ENCODE results near the gene APBB3.

APBB3 gene

DNA sequence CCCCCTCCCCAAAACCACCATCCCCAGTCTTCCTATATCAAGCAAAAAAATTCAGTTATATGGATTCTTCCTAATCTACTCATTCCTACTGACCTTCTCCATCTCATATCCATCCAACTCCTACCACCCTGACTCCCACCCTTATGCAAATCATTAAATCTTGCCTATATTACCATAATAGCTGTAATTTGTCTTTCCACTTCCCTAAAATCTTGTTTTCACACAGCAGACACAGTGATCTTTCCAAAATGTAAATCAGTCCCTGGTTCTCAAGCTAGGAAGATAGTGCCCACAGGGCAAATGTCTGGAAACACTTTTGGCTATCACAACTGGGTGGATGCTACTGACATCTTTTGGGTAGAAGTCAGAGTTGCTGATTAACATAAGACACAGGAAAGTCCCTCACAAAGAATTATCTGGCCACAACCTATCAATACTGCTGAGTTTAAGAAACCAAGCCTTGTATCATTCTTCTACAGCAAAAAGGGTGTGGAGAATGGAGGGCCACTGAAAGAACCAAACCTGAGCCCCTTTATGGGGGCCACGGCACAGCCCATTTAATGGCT, 8.6 kb downstream of the APBB3 start:
- no peak for DNase-seq (ENCODE audit: low read depth, low spot score)

- DNase-seq (ENCODE audit: low read depth, low spot score), result no peak
These were observed 9.9 kb downstream of the APBB3 start for GRCh38 chr5:140554454-140554853.

DNA sequence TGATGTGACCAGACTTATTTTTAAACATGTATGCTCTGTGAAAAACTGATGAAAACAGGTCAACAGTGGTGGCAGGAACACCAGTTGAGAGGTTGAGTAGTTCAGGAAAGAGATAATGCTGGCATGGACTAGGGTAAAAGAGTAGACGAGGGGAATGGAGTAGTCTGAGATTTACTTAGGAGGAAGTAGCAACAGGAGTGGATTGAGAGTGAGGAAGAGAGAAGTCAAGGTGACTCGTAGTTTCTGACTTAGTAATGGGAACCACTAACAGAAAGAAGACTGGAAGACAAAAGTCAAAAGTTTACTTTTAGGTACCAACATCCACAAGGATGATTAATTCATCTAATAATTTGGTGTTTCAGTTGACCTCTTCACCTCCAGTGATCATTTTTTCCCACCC, 10.7 kb downstream of the APBB3 start:
- DNase-seq (ENCODE audit: low read depth, low spot score), result no peak

GRCh38 chr5:140551872-140552271, 12.5 kb downstream of the APBB3 start:
- no peak for DNase-seq (ENCODE audit: low read depth, low spot score)

DNA sequence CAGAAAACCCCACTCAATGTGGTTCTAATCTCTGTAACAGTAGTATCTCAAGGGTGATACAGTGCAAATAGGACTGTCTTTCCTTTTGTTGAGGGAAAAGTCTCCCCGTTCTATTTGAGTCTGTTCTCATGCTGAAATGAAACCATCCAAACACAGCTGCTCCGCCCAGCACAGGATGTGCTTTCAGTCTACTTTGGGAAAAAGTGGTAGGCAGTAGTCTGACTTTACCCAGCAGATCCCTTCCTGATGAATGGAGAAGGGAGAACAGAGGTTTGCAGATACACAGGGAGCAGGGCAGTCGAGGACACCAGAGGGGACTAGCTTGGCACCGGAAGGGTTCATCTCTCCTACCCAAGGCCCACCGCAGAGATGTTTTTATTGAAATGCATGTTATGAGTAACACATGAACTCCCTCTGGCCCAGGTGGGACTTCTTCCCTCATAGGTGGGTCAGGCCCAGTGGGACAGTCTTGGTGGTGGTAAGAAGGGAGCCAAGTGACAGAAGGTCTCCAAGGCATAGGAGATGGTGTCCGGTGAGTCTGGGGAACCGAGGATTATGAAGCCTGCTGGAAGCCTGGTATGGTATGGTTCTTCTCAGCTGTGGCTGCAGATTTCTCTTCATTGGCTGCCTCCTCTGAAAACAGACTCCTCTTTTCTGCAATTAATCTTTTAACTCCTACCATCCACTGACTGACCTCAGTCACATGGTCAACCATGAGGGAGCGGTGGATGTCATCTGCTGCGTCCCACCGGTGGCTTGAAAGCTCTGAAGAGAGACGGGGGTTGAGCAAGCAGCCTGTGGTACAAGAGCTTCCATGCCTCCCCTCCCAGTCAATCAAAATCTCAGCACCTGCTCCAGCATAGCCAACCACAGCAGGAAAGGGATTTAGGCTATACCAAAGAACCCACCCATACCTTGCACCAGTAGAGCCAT, 14.0 kb downstream of the APBB3 start:
- no peak for DNase-seq (ENCODE audit: low read depth, low spot score)

DNA sequence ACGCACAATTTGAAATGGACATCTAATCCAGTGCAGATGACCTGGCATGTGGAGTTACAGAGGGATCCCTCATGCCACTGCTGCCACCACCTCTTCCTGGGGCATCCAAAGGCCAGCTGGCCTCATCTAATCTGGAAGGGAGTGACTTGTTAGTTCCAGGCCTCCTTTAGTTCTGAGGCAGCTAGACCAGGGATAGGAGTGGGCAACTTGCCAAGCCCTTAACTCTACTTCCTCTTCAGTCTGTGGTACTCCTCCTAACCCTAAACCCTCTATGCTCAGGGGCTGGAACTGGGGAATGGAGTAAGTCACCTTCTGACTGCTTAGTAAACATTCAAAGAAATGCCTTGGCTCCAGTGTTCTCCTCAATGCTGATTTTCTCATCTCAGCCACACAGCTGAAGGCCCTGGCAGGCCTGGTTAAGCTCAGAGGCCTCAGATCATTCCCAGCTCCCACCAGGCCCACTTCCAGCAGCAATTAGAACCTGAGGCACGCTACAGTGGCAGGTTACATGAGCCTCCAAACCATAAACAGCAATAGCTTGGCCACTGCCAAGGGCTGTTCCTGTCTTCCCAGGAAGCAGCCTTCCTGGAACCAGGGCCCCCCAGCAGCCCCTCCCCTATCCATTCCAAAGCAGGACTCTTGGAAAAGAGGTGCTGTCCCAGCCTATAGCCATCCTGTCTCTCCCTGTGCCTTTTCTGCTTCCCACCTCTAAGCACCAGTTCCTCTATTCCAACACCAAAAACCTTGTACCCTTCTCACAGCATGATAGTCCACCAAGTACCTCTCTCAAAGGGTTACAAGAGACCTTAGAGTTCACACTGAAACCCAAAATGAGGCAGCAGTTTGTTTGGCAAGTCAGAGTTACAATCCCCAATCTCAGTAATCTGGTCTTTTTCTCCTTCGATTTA, 14.9 kb downstream of the APBB3 start:
- DNase-seq (ENCODE audit: low read depth, low spot score), result peak; percentile 35

GRCh38 chr5:140548791-140549190, 15.6 kb downstream of the APBB3 start:
- no peak for DNase-seq (ENCODE audit: low read depth, low spot score)

GRCh38 chr5:140548300-140548688, 16.1 kb downstream of the APBB3 start:
- peak; percentile 5 for DNase-seq (ENCODE audit: low read depth, low spot score)

- DNase-seq (ENCODE audit: low read depth, low spot score), result peak; percentile 99
These were observed 16.7 kb downstream of the APBB3 start, which contains the start of gene EIF4EBP3 for GRCh38 chr5:140547508-140548299. Gene EIF4EBP3 (plus strand): TSS chr5:140547662. CDS start chr5:140547738, 76 bp downstream.

DNA sequence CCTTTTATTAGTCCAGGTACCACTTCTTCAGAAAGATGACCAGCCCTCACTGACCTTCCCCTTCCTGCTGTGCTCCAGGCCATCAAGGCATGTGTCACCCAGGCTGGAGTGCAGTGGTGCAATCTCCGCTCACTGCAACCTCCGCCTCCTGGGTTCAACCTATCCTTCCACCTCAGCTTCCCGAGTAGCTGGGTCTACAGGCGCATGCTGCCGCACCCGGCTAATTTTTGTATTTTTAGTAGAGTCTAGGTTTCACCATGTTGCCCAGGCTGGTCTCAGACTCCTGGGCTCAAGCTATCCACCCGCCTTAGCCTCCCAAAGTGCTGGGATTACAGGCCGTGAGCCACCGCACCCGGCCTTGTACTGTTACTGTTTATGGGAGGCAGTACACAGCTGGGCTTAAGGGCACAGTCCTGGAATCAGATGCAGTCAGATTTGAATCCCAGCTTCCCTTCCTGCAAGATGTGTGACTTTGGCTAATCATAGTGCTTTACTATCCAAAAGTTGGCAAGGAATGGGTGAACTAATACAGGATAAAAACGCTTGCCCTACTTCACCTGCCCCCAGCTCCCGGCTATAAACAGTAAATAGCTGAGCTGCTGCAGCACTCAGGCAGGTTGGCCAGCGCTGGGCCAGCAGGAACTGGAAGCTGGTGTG, 17.4 kb downstream of the APBB3 start:
- DNase-seq (ENCODE audit: low read depth, low spot score), result no peak

GRCh38 chr5:140545606-140546005, 18.8 kb downstream of the APBB3 start:
- no peak for DNase-seq (ENCODE audit: low read depth, low spot score)

DNA sequence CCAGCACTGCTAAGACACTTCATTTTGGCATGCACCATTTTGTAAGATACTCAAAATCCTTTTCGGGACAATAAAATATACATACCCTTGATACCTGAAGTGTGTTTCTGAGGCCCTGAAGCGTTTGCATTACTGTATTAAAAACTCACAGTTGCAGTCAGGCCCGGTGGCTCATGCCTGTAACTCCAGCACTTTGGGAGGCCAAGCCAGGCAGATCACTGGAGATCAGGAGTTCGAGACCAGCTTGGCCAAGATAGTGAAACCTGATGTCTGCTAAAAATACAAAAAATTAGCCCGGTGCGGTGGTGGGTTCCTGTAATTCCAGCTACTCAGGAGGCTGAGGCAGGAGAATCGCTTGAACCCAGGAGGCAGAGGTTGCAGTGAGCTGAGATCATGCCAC, 19.4 kb downstream of the APBB3 start:
- DNase-seq (ENCODE audit: low read depth, low spot score), result no peak

DNA sequence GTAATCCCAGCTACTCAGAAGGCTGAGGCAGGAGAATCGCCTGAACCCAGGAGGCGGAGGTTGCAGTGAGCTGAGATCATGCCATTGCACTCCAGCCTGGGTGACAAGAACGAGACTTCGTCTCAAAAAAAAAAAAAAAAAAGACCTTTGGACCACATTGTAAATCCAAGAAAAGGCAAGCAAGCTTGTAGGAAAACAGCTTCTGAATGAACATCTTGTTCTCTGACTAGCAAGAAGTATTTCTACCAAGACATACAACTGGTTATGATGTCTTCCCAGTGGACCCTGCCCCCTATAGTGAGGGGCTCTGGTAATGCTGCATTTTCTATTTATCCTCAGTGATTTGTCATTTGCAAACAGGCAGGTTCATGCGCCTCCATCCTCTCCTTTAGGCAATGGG, 21.4 kb downstream of the APBB3 start:
- DNase-seq (ENCODE audit: low read depth, low spot score), result no peak

DNA sequence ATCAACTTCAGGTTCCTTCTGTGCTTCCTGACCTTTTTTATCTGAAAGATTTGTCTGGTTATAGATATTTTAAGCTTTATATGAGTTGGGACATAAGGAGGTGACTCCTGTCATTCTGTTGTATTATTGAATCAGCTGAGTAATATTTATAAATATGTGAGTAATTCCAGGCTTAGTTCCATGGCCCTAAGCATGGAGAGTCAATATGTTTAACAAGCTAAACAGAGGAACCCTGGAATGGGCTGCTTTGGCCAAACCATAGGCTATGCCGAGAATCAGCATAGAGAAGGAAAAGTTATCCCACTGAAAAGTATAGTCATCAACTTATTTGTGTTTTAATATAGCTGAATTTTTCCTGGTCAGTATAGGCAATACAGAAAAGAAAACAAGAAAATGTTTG, 24.2 kb downstream of the APBB3 start:
- DNase-seq (ENCODE audit: low read depth, low spot score), result no peak

- DNase-seq (ENCODE audit: low read depth, low spot score), result no peak
These were observed 40.4 kb downstream of the APBB3 start for GRCh38 chr5:140524003-140524402.

GRCh38 chr5:140513124-140513523, 51.3 kb downstream of the APBB3 start:
- DNase-seq (ENCODE audit: low read depth, low spot score), result no peak

DNA sequence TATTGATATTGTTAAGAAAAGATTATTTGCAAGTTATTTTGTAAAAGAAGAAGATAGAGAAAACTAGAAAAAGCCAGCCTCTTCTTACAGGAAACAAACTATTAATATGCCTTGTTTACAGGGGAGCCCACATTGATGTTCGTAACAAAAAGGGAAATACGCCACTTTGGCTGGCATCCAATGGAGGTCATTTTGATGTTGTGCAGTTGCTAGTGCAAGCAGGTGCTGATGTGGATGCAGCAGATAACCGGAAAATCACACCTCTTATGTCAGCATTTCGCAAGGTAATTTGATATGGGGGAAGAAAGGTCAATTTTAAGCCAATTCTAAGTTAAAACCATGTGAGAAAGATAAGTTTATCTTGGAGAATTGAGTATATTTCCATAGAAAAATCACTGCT, 54.5 kb downstream of the APBB3 start:
- no peak for DNase-seq (ENCODE audit: low read depth, low spot score)

Data from astrocyte of the hippocampus (primary cell).